HG02840 (cell line): ENCODE results near the gene MTPN.

Experiments used
- ATAC-seq: cut with Tn5 transposase; IDR thresholded peaks from one replicate; pipeline ENCODE4 v1.9.1; 2021; ENCODE audit warnings: mild to moderate bottlenecking, moderate library complexity, moderate number of reproducible peaks; ENCODE audit not compliant: unreplicated experiment, low FRiP score

Gene MTPN

GRCh38 chr7:135977007-135977741, at the start of gene MTPN:
TSS of gene MTPN (minus strand) at chr7:135977359. CDS start at chr7:135977100, 259 bp downstream.
- peak; percentile 70 for ATAC-seq

- ATAC-seq, result no peak
These were observed 49.0 kb upstream of the MTPN start for GRCh38 chr7:136026209-136026608.

- no peak for ATAC-seq
These were observed 46.1 kb upstream of the MTPN start for GRCh38 chr7:136023134-136023869.

- ATAC-seq, result no peak
These were observed 43.4 kb upstream of the MTPN start for GRCh38 chr7:136020556-136020955.

- ATAC-seq, result no peak
These were observed 40.9 kb upstream of the MTPN start for GRCh38 chr7:136018104-136018503.

GRCh38 chr7:136016649-136017395, 39.7 kb upstream of the MTPN start:
- ATAC-seq, result no peak

- ATAC-seq, result no peak
These were observed 38.5 kb upstream of the MTPN start for GRCh38 chr7:136015638-136016037.

GRCh38 chr7:136014659-136015058, 37.5 kb upstream of the MTPN start:
- ATAC-seq, result no peak

GRCh38 chr7:136012238-136012637, 35.1 kb upstream of the MTPN start:
- ATAC-seq, result no peak

- no peak for ATAC-seq
These were observed 32.4 kb upstream of the MTPN start for GRCh38 chr7:136009488-136010079.

GRCh38 chr7:136006208-136006607, 29.0 kb upstream of the MTPN start:
- no peak for ATAC-seq

- ATAC-seq, result no peak
These were observed 26.9 kb upstream of the MTPN start for GRCh38 chr7:136004083-136004482.

GRCh38 chr7:136002802-136003201, 25.6 kb upstream of the MTPN start:
- no peak for ATAC-seq

GRCh38 chr7:136000288-136000913, 23.2 kb upstream of the MTPN start:
- ATAC-seq, result no peak

GRCh38 chr7:135998081-135998480, 20.9 kb upstream of the MTPN start:
- no peak for ATAC-seq

- ATAC-seq, result no peak
These were observed 18.6 kb upstream of the MTPN start for GRCh38 chr7:135995748-135996147.

- no peak for ATAC-seq
These were observed 17.5 kb upstream of the MTPN start for GRCh38 chr7:135994466-135995205.

GRCh38 chr7:135993950-135994349, 16.8 kb upstream of the MTPN start:
- ATAC-seq, result no peak

- no peak for ATAC-seq
These were observed 14.7 kb upstream of the MTPN start for GRCh38 chr7:135991906-135992305.

GRCh38 chr7:135991322-135991721, 14.2 kb upstream of the MTPN start:
- no peak for ATAC-seq
